HepG2 (cell line): ENCODE results near the gene COMP.

Experiments
- CHD2 ChIP-seq: IDR thresholded peaks from 2 replicates; pipeline ENCODE4 v1.6.1; 2011; ENCODE audit warnings: low read depth, low read length, improper control_type of control experiment
- CTCF ChIP-seq: sonication (generic); formaldehyde crosslinking; IDR thresholded peaks from 2 replicates; pipeline ENCODE4 v1.5.0; 2020; ENCODE audit warnings: mild to moderate bottlenecking, missing genetic modification reagents, moderate library complexity
- NR2F2 ChIP-seq: IDR thresholded peaks from 2 replicates; pipeline ENCODE4 v1.6.1; 2012; ENCODE audit warnings: low read depth, inconsistent platforms, borderline replicate concordance
- ZNF225 ChIP-seq: sonication (generic); formaldehyde crosslinking; IDR thresholded peaks from 2 replicates; pipeline ENCODE4 v1.4.0; 2020; ENCODE audit warnings: mild to moderate bottlenecking, missing genetic modification reagents
- TF ChIP-seq, protein P1 (sequence below): sonication (generic); formaldehyde crosslinking; conservative IDR thresholded peaks from 2 replicates; pipeline ENCODE4 v1.4.0; 2020; ENCODE audit warnings: missing genetic modification reagents

DNA sequence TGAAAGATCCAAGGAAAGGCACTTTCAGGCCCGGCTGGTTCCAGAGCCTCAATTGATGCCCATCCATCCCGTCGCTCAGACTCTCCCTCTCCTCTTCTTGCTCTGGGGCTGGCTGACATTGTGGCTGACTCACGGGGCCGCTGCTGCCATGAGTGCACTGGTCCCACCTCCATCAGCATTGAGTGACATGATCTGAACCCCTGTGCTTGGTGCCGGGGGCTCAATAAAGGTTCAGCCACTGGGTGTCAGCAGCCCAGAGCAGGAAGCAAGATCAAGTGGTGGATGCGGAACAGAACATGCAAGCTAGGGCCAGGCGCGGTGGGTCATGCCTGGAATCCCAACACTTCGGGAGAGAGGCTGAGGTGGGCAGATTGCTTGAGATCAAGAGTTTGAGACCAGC lies 39.5 kb downstream of the COMP start:
- TF ChIP-seq ZNF225 (CRISPR knock-in tag) = no peak
- no peak for TF ChIP-seq CTCF (CRISPR knock-in tag)
- no peak for TF ChIP-seq NR2F2
- no peak for TF ChIP-seq CHD2
- TF ChIP-seq, protein P1, sequence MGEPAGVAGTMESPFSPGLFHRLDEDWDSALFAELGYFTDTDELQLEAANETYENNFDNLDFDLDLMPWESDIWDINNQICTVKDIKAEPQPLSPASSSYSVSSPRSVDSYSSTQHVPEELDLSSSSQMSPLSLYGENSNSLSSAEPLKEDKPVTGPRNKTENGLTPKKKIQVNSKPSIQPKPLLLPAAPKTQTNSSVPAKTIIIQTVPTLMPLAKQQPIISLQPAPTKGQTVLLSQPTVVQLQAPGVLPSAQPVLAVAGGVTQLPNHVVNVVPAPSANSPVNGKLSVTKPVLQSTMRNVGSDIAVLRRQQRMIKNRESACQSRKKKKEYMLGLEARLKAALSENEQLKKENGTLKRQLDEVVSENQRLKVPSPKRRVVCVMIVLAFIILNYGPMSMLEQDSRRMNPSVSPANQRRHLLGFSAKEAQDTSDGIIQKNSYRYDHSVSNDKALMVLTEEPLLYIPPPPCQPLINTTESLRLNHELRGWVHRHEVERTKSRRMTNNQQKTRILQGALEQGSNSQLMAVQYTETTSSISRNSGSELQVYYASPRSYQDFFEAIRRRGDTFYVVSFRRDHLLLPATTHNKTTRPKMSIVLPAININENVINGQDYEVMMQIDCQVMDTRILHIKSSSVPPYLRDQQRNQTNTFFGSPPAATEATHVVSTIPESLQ (CRISPR knock-in tag) = no peak
